DMS79 (cell line): ENCODE data around the gene CTXND1.

Experiments
- DNase-seq: peaks from one replicate; lab custom pipeline; 2025; lab: John Stamatoyannopoulos, UW

The CTXND1 gene

DNA sequence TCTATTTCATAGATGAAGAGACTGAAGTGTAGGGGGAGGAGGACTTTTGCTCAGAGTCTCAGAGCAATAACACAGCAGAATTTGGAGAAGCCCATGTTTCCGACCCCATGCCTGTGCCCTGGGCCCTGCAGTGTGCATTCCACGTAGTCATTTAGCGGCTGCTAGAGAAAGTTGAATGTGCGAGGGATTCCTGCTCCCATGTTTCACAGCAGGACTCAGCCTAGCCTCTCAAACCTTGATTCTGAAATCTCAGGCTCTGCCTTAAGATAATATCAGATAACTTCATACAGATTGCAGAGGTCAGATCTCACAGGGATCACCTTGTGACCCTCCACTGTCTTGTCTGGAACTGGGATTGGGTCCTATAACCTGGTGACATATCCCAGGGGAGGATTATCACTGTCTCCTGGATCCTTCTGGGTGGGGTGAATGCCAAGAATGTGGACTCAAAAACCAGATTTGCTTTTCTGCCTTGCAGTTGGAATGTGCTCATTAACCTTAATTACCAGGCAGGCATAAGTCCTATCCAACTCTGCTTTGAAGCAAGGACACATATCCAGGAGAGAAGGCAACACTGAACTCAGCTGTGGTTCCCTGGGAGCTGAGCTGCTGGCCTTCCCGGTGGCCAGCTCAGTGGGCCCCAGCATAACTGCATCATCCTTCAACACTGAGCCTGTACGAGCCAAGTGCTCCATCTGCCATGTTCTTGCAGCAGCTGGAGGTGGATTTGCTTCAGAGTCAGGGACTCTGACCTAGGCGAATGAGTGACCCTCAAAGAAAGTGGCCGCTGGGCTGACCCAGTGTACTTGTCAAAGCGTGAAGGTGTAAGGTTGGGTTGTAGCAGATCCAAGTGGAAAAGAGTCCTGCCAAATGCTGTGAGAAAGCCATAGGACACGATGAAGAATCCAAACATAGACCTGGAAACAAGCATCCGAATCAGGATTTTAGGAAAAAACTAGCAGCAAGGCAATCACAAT, 43.0 kb downstream of the CTXND1 start:
- DNase-seq = no peak

DNA sequence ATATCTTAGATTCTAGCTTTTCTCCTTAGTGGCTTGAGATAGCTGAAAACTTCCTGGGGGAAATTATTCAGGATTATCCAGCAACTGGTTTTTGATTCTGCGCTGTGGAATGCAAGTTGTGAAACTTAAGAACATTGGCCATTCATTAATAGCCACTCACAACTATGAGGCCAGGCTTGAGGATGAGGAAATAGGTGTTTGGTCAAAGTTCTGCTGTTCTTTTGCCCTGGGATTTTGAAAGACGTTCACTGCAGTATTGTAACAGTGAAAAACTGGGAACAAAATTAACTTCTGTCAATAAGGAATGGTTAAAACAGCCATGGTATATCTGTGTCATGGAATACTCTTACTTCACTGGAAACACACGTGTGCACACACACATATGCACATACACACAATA, 44.1 kb downstream of the CTXND1 start:
- DNase-seq = no peak

DNA sequence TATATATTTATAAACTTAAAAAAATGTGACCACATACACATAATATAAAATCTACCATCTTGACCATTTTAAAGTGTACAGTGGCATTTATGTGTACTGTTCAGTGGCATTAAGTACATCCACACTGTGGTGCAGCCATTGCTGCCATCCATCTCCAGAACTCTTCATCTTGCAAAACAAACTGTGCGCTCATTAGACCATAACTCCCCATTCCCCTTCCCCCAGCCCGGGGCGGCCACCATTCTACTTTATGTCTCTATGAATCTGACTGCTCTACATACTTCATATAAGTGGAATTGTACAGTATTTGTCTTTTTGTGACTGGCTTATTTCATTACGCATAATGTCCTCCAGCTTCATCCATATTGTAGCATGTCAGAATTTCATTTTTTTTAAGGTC, 47.8 kb downstream of the CTXND1 start:
- DNase-seq = no peak

DNA sequence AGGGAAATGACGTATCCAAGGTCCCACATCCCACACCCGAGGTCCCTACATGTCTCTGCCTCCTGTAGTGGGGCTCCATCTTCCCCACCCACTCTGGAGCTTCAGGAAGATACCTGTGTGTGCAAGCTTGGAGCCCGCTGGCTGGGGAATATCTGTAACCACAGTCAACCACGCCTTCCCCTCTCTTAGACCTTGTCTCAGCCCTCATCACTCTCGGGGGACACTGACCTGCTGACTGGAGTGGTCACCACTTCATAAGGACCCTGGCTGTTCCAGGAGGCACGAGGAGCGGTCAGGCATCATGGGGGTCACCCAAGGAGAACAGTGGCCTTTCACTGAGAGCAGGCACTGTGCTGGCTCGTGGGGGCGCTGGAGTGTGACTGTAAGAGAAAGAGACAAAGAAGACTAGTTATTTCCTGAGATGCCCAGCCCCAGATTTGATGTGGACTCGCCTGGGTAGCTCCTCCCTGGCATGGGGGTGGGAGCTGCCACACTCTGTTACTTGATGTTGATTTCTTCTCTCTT, 48.6 kb downstream of the CTXND1 start:
- no peak for DNase-seq

DNA sequence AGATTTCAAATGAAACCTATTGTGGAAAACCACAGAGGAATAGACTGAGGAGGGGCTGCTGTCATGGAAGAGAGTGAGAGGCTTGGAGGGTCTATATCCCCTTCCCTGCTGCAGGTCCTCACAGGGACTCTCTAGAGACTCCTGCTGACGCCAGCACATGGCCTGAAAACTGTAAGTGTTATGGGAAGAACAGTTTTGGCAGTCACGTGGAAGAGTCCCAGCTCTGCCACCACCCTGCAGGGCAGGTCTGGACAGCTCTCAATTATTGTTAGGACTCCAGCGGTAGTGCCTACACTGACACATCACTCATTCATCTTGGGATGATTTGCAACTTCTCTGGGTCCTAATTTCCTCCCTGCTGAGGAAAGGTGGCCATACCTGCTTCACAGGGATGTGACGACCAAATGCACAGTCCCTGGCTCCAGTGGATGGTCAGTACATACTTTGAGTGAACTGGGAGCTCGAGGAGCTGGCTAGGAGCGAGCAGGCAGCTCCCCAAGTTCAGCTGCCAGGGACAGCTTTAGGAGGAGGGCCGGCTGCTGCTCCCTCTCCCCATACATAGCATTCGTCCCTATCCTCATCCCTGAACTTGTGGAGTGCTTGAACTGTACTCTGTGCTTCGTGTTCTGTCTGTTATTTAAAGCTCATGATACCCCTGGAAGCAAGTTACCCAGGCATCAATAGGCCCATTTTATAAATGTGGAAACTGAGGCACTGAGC, 49.2 kb downstream of the CTXND1 start:
- no peak for DNase-seq

DNA sequence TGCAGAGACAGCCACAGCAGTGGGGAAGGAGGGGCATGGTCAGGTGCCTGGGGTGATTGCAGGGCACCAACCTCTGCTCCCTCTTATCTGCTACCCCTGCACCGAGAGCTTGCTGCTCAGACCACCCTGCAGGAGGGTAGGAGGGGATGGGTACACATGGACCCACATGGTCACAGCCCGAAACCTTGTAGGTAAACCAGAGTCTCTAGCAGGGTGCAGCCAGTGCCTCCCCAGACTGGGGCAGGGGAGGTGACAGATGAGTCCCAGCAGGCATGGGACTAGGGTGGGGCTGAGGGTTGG, 50.0 kb downstream of the CTXND1 start:
- DNase-seq = no peak

DNA sequence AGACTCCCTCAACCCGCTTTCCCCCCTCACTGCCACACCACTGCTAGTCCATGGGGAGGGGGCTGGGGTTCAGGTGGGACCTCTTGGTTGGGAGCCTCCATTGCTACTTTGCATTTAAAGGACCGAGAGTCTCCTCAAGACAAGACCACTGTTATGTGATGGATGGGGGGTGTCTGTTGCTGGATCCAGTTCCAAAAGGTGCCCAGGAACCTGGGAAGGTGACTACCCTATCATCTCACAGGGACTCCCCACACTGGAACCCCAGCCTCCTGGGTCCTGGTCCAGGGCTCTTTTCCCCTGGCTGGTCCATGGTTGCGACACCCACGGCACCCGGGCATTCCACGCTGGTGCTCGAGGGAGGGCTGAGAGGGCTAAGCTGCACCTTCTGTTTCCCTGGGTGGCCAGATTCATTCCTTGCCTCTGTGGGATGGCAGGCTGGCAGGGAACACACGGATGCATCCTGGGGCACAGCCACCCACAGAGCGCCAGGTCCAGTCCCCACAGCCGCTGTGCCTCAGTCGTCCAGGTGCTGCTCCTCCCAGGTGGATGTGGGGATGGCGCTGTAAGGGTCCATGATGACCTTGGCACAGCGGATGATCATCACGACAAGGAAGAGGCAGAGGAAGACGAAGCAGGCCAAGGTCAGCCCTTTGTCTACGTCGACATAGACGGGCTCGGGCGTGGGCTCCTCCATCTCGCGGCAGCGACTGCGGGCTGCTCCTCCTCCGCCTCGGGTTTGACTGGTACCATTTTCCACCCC, 50.6 kb downstream of the CTXND1 start:
- DNase-seq = no peak

DNA sequence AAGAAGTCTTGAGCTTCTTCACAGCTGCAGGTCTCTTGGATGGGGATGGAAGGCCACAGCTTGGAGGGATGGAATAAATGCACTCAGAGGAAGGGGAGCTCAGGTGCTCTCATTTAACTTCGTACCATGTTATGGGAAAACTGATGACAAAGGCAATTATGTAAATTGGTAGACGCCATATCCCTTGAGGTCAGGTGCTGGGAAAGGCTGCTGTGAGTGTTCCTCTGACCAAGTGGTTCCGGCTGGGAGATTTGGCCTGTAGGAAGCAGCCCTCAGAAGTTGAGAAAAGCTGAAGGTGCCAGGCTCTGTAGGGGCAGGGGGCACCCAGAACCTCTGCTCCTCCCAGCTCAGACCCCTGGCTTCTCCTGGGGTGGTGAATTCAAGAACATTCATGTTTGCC, 52.1 kb downstream of the CTXND1 start:
- DNase-seq = no peak

DNA sequence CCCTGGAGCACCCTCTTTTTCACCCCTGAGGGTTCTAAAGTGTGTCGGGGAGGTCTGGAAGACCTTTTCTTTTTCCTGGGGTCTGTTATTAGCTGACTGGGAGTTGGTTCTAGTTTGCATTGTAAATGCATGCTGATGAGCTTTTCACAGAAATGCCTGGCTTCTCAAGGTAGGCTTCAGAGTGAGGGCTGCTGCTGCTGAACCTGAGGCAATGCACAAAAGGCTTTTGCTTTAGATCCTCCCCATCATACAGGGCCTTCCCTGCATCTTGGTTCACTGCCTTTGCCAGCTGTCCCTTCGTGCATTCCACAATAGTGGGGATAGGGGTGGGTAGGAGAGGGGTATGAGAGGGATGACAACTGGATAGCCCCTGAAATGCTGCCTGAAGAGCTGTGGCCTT, 52.6 kb downstream of the CTXND1 start:
- no peak for DNase-seq

DNA sequence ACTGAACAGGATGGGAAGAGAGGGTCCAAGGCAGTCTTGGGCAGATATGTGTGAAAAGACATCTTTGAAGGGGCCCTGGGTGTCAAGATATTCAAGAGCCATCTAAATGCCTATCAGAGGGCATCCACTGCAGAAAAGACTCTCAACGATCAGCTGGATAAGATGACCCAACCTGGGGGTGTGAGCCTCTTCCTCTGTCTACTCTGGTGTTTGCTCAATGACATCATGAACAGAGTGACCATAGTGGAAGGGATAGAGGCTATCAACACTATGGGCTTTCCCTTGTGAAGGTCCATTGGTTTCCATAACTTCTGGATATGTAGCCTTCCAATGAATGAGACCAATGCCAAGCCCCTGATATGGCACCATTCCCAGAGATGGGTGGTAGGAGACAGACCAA, 57.1 kb downstream of the CTXND1 start:
- no peak for DNase-seq

DNA sequence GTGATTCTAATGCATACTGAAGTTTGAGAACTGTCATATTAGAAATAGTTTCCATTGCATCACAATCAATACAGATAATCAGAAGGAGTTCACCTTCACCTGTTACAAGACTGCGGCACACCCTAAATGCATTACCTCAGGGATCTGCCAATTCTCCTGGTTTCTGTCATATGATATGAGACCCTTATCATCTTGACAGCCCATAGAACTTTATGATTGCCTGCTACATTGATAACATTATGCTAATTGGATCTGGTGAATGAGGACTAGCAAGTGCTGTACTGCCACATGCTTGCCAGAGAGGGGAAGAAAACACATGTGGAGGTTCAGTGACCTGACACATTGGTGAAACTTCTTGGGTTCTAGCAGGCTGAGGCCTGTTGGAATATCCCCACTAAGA, 57.8 kb downstream of the CTXND1 start:
- no peak for DNase-seq

DNA sequence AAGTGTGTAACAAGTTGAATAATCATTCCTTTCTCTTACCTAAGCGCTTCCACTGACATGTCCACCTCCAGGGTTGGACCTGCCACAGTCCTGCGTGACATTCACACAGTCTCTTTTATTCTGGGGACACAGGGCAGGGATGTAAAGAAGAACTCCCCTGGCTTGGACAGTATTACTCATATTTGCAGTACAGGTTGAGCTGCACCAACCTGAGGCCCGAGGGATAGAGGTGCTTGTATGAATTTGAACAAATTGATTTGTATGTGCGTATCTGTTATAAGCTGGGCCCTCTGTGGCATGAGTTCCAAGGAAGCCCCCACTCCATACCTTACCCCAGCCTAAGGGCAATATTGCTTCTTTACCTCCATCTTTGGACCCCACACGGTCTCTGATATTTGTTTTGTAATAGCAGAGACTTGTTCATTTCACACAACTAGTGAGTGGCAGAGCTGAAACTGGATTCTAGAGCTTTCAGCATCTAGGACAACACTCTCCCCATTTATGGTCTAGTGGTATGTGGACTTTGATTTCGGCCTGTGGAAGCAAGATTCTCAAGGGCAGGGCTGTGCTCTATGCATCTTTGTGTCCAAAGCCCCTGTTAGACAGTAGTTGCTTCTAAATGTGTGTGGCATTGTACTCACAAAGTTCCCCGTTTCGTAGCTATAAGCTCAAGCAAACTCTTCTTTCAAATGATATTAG, 60.0 kb downstream of the CTXND1 start:
- DNase-seq = no peak

DNA sequence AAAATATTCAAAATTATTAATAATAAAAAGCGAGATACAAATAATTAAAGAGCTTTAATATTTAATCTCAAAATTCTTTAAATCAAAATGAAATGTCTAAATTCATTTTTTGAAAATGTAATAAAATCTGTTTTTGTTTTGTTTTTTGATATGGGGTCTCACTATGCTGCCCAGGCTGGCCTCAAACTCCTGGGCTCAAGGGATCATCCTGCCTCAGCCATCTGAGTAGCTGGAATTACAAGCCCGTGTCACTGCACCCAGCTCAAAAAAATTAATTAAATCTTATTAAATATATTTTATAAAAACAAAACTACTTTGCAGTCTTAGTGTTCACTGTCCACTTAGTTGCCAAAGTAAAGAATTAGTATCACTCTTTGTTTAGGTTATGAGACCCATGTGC, 60.8 kb downstream of the CTXND1 start:
- DNase-seq = no peak

DNA sequence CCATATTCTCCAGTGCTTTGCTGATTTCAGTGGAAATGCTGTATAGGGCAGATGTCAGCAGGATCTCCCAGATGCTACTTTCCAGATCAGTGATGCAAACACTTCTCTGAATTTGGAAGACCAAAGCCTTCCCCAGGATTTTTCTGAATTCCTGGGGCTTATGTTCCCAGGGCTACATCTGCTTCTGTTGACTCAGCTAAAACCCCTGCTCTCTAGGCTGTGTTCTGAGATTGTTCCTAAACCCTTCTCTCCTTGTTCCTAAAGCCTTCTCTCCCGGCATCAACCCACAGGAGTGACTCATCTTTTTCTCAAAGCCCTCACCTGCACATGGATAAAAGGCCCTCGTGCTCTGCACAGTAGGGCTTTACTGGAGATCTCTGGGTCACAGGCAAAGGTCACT, 63.8 kb downstream of the CTXND1 start:
- DNase-seq = no peak

DNA sequence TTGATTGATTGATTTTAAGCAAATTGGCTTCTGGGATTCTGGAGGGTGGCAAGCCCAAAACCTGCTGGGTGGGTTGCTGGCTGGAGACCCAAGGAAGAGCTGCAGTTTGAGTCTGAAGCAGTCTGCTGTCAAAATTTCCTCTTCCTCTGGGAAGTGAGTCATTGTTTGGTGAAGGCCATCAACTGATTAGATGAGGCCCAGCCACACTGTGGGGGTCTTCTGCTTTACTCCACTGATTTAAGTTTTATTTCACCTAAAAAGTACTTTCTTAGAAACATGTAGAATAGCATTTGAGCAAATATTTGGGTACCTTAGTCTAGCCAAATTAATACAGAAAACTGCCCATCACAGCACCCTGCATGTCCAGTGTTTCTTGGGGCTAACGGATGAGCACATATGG, 65.4 kb downstream of the CTXND1 start:
- DNase-seq = no peak

DNA sequence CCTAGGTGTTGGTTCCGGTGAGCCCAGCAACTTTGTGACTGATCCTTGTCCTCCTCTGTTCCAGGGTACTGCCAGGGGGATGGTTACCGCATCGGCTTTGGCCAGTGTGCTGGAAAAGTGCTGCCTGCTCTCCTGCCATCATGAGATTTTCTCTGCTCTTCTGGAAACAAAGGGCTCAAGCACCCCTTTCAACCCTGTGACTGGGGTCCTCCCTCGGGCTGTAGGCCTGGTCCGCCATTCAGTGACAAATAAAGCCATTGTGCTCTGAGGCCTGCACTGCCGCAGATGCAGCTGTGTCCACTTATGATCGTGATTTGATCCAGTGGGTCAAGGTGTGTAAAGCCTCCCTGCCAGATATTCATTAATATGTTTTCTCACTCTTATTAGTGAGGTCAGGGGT, 65.9 kb downstream of the CTXND1 start:
- no peak for DNase-seq

DNA sequence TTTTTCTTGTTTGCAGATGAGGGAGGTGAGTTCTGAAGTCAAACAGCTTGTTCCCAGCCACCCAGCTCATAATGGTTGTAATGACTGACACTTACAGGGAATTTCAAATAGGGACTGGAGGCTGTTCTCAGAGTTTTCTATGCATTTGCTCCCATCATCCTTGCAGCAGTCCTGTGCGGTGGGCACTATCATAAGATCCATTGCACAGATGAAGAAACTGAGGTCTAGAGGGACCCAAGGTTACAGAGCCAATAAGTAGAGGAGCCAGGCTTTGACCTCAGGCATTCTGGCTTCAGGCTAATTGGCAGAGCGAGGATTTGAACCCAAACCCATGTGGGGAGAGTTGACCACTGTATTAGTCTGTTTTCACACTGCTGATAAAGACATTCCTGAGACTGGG, 66.9 kb downstream of the CTXND1 start:
- no peak for DNase-seq

DNA sequence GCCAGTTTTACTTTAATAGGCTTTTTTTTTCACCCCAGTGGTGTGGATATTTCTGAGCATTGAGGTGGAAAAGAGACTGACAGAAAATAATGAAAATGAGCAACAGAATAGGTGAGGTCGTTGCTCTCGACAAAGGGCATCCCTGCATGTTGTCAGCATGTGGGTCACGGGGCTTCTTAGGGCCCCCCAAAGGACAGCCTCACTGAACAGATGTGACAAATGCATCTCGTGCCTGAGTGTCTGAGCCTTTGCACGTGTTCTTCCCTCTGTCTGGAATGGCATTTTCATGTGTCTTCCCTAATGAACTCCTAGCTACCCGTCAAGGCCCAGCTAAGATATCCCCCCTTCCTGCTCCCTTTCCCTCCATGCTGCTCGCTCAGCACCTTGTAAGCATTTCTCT, 67.5 kb downstream of the CTXND1 start:
- DNase-seq = no peak

DNA sequence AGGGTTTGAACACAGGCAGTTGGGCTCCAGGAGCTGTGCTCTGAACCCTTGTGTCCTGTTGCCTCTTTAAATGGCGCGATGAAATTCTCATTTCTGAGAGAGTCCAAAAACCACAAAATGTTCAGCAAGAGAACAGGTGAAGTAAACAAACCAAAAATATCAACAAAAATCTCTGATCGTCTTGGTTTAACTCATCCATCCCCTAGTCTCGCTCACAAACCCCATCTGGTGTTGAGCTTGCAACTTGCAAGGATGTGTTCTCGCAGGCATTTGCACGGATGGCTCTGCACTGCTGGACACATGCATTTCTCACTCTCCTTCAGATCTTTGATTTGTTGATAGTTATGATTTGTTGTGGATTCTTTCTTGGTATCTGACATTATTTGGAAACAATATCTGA, 68.1 kb downstream of the CTXND1 start:
- no peak for DNase-seq

DNA sequence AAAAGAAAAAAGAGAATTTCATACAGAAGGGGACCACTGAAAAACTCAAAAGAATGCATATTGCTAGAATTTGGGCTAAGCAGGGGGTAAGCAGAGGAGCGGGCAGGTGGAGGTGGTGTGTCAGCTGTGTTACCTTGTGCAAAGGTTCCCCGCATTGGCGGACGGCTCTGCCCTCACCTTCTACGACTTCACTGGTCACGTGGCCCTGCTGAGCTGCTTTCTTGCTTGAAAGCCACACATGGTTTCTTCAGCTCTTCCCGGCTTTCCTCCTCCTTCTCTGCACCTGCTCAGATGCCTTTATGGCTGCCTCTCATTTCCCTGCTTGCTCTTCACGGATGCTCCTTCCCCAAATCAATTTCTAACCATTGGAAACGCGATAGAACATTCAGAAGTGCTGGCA, 68.7 kb downstream of the CTXND1 start:
- DNase-seq = no peak

DNA sequence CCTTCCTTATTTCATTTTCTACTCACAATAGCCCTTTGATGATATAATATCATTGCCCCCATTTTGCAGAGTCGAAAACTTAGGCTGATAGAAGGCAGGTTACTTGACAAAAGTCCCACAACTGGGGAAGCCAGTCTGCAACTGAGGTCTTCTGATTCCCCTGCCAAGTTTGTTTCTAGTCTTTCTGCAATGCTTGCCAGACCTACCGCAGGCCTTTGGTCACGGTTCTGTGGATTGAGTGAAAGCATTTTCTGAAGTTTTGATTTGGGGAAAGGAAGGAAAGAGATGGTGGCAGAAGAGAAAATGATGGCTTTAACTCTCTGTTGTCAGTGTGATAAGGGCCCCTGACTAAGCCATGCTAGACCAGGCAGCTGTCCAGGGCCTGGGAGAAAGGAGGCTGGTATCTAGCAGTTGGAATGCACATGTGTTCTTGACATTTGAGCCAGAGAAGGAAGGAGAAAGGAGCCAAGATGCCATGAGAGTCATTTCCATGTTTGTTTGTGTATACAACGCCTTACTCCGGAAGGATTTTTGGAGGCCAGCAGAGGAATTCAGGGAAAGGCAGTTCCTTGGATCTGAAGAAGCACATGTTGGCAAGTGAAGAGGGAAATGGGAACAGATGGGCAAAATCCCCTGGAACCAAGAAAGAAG, 69.3 kb downstream of the CTXND1 start:
- DNase-seq = no peak

DNA sequence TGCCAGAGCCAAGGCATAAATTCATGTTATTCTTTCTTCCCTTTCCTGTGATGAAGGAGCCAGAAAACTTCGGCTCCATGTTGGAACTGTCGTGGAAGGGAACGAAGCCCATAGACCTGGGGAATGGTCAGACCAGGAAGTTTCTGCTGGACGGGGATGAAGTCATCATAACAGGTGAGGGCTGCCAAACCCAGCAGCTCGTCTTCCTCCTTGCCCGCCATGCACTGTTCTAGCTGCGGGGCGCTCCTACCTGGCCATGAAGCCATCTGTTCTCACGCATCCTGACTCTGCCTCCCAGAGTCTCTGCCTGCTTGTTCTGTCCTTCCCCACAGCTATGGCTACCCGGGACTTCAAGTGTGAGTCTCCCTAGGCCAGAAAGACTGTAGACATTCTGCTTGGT, 71.0 kb downstream of the CTXND1 start:
- DNase-seq = no peak
